Activated CD8-positive, alpha-beta memory T cell treated with anti-CD3 and anti-CD28 coated beads for 1 hour (primary cell): ENCODE results near the gene BRSK1.

Source experiments
- DNase-seq, 2 donors: peaks; one replicate each; pipeline ENCODE4 v3.0.0-alpha.2; 2020; ENCODE audit warnings: low read depth in 1 of 2; ENCODE audit errors: extremely low read depth in 1 of 2

Gene BRSK1

DNA sequence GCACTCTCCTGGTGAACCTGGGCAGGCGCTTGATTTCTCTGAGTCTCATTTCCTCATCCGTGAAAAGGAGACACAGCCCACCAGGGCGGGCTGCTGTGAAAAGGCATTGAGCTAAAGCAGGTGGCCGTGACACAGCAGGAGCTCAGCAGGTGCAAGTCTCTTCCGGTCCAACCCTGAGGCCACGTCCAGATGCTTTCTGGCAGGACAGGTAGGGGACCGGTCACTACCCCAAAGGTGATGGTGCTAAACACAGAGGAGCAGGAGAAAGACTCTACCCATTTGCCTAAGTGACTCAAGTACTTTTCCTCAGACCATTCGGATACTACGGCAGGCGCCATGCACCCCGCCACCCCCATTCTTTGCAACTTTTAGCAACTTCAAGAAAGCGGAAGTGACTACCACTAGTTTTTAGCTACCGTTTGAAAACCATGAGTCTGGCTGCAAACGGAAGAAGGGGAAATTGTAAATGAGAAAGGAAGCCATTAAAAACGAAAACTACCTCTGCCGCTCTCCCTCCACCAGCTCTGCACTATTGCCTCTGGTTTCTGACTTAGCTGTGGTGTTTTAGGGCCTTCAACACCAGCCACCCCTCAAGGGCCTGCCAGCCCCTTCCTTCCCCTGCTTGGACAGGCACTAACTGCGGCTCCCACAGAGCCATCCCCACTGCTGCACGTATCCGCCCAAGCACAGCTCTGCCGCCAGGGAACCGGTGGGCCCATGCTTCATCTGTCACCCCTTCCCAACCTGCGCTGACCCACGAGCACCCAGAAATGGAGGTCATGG, 29.8 kb upstream of the BRSK1 start:
- peak in 1 of 2 donors; percentile 36 for DNase-seq

DNA sequence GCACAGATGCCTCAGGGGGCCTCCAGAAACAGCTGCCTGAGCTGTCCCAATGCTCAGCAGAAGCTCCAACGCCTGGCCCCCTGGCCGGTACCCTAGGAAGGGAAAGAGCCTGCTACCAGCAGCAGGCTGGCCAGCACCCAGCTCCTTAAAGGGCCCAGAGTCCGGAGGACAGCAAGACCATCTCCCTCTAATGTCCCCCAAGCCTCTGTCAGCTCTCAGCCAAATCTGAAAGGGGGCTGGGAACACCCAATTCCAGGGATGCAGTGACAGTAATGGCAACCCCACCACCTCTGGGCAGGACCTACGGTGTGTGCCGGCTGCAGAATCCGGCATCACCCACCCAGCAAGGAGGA, 29.2 kb upstream of the BRSK1 start:
- DNase-seq: no peak

DNA sequence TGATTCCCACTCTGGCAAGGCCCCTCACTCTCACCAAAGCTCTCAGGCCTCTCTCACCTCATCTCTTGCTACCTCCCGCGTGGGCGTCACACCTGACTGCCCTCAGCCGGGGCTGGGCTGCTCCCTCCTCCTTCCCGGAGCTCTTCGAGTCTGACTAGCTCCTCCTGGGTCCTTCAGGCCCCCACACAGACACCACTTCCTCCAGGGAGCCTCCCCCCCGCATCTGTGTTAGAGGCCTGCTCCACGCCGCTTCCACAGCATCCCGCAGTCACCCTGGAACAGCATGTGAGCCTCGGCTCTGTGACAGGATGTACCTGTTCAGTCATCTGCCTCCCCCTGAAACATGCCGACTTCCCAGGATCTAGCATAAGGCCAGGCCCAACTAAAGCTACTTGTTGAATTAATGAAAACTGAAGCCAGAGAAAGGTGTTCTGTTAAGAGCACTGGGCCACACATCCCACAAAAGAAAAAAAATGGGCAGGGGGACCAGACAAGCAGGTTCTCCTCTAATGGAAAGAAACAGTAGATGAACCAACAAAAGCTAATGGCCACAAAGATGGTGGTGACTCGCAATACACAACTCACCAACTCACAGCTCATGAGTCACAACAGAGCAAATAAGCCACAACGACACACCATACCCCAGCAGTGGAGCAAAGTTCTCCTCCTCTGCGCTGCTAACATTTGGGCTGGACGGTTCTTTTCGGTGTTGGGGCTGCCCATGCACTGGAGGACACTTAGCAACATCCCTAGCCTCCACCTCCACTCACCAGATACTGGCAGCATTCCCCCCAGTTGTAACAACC, 28.0 kb upstream of the BRSK1 start:
- DNase-seq: no peak

DNA sequence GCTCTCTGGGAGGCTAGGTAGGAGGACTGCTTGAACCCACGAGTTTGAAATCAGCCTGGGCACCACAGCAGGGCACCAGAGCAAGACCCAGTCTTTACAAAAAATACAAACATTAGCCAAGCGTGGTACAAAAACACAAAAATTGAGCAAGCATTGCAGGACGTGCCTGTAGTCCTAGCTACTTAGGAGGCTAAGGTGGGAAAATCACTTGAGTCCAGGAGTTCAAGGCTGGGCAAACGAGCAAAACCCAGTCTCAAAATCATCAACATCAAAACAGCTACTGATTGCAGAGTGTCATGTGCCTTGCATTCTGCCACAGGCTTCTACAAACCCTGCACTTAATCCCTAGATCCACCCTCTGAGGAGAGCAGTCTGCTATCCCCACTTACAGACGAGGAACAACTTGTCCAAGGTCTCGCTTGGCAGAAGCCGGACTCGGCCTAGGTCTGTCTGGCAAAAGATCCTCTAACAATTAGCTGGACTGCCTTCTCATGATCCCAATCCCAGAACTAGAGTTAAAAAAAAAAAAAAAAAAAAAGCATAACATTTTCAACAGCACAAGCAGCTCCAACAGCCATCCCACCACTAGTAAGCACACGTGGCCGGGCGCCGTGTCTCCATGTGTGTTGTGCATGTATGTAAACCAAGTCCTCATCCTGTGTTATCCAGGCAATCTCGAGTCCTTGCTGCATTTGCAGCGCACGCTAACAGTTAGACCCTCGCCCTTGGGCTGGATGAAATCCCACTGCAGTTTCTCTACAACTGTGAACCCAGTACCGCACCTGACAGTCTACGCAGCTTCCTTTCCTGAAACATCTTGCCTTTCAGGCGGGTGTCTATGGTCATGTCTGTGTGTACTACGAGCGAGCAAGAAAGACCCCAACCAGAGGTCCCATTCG, 27.0 kb upstream of the BRSK1 start:
- no peak for DNase-seq

DNA sequence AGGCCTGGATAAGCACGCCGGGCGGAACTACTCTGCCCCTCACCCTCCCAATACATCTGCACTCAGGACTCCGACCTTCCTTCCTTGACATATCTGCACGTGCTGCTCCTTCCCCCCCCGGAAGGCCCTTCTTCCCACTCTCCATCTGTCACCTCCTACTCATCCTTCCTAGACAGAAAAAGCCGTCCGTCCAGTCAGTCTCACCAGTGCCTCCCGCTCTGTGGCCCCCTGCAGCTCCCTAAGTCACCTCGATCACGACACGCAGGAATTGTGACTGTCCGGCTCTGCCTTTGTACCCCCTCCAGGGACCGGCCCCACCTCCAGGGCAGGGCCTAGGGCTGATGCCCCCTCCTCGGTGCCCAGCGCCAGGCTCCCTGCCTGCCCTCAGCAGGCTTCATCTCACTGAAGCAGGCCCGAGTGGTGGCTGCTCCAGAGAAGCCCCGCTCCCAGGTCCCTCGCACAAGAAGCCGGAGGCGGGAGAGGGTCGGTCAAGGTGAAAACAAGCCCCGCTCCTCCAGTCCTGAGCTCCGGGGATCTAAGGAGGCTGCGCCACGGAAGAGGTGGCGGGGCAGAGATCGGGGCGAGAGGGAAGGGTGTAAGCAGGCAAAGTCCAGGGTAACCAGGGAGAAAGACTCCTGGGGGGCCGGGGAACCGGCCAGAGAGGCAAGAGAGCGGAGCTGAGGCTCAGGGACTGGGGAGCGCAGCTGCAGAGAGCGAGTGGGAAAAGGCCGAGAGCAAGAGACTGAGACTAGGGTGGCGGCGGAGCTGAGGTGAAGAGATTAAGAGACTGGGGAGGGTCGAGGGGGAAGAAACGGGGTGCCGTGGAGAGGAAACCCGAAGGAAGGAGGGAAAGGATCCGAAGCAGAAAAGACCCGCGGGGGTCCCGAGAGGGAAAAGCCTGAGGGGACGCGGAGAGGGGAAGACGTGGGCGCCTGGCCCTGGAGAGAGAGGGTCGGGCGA, 26.1 kb upstream of the BRSK1 start:
- no peak for DNase-seq

DNA sequence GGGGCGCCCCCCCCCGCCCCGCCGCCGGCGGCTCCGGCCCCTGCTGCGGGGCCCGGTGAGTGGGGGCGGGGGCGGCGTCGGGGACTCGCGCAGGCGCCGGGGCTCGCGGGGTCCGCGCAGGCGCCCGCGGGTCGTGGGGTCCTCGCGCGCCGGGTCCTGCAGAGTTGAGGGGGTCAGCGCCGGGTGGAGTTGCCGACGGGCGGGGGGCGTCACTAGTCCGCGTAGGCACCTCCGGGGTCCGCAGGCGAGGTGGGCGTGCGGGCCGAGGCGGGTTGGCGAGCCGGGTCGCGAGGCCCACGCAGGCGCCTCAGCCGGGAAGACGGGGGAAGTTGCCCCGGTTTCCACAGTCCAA, 25.3 kb upstream of the BRSK1 start:
- peak in 1 of 2 donors; percentile 33 for DNase-seq

DNA sequence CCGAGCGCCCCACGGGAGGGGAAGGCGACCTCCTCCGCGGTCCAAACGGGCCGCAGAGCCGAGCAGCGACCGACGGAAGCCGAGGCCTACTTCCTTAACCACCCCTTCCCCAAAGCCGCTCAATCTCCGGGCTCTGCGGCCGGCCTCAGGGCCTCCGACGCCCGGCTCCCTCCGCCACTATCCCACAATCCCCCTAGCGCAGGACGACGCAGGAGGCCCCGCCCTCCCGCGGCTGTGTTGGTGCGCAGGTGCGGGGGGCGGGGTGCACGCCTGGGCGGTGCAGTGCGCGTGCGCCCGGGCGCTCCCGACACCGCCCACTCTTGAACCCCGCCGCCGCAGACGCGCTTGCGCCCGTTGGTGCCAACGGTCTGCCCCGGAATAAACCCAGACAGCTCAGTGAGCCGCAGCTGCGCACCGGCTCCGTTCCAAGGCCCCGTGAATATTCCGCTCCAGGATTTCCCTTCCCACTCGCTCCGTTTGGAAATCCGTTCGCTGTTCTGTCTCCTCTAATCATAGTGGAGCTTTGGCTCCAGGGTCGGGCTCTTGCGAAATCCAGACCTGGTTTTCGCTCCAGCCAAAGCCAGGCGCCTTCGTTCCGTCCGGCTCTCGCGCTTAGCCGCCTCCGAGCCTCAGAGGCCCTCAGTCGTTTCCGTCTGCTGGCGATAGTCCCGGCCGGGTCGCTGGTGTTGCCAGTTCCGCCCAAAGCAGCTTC, 24.8 kb upstream of the BRSK1 start, which contains the start of gene PPP6R1:
TSS of gene PPP6R1 (minus strand) at position 190 of the 712 bp plus-strand sequence. CDS start 11,914 bp downstream, outside the sequence.
- DNase-seq: peak; percentile 79 to 89

DNA sequence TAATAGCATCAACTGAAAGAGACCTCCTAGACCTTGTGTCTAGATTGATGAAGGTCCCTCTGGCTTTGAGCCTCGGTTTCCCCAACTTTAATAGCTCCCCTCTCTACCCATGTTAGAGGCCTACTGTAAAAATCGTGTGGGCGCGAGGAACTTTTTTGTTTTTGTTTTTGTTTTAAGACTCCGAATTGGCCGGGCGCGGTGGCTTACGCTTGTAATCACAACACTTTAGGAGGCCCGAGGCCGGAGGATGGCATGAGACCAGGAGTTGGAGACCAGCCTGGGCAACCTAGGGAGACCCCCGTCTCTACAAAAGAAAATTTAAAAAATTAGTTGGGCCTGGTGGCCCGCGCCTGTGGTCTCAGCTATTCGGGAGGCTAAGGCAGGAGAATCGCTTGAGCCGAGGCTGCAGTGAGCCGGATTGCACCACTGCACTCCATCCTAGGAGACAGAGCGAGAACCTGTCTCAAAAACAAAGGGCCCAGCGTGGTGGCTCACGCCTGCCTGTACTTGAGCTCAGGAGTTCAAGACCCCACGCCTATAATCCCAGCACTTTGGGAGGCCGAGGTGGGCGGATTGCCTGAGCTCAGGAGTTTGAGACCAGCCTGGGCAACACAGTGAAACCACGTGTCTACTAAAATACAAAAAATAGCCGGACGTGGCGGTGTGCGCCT, 24.1 kb upstream of the BRSK1 start:
- no peak for DNase-seq

DNA sequence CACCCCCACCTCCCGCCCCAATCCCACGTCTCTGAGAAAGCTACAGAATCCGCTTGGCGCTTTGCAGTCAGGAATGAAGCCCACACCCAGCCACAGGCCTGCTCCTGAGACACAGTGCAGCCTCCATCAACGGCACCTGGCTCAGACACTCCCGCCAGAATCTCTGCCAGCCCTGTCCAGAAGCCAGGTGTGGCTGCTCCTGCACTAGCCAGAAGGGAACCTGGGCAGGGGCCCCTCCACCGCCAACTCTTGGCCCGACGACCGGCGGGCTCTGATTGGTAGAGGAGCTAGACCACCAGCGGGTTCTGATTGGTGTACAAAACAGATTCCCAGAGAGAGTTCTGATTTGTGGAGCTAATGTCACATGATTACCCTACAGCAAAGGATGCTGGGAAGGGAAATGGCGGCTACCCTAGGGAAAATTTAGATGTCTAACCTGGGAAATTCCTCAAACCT, 22.1 kb upstream of the BRSK1 start:
- no peak for DNase-seq

DNA sequence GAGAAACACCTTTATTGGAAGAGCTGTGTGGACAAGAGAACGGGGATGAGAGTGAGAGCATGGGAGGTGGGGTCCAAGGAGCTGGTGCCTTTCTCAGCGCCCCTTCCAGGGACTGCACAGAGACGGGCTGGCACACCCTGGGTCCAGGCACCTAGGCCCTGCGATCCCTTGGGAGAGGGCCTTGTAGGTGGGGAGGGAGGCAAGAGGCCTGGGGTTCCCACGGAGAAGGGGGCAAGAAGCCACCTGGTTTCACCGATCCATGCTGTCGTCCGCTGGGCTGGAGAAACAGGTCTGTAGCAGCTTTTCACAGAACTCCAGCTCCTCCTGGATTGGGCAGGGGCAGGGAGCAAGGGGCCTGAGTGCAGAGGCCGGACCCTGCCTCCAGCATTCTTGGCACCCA, 21.4 kb upstream of the BRSK1 start:
- no peak for DNase-seq

DNA sequence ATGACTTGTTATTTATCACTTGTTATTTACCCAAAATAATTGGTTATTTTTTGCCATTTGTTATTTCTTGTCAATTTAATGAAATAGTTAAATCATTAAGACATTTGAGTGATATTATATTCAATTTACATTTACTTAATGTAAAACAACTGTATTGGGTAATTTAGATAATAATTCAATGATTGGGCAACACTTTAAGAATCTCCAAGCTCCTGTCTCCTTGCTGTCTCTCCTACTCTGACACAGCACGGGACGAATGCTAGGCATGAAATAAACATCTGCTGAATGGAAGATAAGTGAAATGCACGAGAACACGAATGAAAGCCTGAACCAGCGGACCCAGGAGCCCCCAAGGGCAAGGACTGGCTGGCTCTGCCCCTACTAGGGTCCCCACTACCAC, 19.3 kb upstream of the BRSK1 start:
- no peak for DNase-seq

DNA sequence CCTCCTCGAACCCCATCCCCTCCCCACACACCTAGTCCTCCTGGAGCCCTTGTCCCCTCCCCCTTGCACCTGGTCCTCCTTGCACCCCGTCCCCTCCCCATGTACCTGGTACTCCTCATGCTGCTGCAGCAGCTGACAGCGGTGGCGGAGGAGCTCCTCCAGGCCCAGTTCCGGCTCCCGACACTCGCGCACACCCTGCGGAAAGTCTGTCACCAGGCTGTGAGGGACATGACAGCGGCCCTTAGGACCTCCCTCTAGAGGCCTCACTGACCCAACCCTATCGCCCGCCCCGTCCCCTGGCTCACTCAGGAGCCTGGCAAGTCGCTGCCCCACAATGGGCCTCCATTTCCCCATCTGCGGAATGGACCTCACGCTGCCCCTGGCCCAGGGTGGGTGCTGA, 18.6 kb upstream of the BRSK1 start:
- no peak for DNase-seq

DNA sequence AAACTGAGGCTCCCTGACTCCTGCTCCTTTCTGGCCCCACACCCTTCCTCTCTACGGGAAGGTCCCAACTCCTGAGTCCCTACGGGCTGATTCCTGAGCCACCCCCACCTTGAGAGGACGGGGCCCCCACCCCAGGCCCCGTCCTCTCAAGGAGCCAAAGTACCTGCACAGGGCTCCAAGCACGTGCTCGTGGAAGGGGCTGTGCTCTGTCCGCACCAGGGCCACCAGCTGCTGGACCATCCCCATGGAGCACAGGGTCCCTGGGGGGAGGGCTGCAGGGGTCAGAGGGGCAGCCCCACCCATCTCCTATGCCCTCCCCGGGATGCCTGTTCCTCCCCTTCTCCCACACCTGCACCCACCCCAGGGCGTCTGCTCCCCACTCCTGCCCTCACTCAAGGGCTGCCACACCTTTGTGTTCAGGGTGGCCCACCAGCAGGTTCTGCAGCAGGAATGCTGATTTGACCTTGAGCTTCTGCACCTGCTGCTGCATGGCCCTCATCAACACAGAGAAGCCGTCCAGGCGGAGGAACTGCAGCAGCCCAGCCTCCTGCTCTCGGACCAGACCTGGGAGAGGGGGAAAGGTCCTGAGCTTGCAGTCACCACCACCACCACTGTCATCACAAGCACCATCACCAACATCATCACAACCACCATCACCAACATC, 17.9 kb upstream of the BRSK1 start:
- no peak for DNase-seq

DNA sequence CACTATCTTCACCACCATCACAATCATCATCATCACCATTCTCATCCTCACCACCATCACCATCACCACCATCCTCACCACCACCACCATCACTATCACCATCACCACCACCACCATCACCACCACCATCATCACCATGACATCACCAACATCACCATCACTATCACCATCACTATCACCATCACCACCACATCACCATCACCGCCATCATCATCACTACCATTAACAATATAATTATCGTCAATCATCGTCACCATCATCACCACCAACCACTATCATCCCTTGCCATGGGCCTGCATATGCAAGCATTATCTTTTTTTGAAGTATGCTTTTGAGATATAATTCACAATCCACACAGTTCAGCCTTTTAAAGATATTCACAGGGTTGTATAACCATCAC, 17.4 kb upstream of the BRSK1 start:
- no peak for DNase-seq

DNA sequence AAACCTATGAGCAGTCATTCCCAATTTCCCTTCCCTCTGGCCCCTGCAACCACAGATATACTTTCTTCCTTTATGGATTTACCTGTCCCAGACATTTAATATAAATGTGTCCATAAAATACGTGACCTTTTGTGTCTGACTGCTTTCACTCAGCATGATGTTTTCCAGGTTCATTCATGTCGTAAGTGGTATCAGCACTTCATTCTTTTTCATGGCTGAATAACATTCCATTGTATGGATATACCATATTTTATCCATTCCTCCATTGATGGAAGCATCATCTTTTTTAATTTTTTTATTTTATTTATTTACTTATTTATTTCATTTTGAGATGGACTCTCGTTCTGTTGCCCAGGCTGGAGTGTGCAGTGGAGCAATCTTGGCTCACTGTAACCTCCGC, 17.0 kb upstream of the BRSK1 start:
- no peak for DNase-seq

DNA sequence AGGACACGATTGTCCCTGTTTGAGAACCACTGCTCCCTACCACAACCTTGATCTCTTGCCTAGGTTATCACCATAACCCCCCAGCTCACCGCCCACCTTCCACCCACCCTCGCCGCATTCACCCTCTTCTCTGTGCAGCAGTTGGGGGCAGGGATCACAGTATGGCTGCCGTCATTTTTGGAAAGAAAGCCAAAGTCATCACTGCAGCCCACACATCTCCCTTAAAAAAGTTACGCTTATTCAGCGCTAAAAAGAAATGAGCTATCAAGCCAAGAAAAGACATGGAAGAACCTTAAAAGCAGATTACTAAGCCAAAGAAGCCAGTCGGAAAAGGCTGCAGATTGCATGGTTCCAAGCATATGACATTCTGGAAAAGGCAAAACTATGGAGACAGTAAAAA, 14.5 kb upstream of the BRSK1 start:
- DNase-seq: no peak

DNA sequence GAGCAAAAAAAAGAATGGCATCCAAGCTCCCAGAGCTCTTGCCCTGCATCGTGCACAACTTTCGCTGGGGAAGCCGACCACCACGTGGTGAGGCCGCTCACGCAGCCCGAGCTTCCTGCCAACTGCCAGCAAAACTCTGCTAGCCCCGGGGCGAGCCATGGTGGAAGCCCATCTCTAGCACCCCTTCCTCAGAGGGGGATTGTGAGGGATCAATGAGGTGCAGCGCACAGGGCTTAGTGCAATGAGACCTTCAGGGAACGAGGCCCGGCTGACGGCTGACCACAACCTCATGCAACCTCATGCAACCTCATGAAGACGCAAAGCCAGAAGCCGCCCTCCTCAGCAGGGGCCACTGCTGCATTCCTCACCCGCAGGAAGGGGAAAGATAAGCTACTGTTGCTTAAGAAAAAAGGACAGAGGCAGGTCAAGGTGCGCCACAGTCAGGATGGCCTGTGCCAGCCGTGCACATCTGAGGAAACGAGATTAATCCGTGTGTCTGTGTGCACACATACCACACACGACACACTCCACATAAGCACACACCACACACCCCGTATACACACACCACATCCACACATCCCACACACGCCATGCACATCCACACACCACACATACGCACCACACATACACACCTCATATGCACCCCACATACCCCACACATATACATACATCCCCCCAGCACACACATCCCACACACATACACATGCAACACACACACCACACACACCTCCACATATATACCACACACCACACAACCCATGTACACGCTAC, 13.4 kb upstream of the BRSK1 start:
- DNase-seq: no peak

DNA sequence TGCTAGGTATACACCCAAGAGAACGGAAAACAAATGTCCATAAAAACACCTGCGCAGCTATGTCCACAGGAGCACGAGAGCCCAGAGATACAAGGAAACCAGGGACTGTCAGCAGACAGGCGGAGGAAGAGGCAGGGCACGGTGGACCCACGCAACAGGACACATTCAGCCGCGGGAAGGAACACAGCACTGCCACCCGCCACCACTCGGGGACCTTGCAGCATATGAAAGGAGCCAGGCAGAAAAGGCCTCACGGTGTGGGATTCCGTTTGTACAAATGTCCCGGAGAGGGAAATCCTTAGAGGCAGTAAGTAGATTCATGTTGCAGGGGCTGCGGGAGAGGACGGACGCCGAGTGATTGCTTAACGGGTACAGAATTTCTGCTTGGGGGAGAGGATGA, 11.7 kb upstream of the BRSK1 start:
- DNase-seq: no peak
